ACC112 (cell line): ENCODE measurements around the gene CACNA1A.

Source experiments
- H2AFZ ChIP-seq: fragments of 200-600 bp; sonication (generic); one replicate; pipeline ENCODE4 v1.6.0; 2017; ENCODE audit warnings: antibody characterized with exemption, low read length; ENCODE audit not compliant: unreplicated experiment
- H3K27ac ChIP-seq: fragments of 200-600 bp; sonication (generic); 2 replicates; pipeline ENCODE4 v1.5.1; 2014; ENCODE audit warnings: low read depth, mild to moderate bottlenecking, antibody characterized with exemption, low read length, moderate library complexity
- H3K27me3 ChIP-seq: fragments of 200-600 bp; sonication (generic); 2 replicates; pipeline ENCODE4 v1.6.1; 2014; ENCODE audit warnings: mild to moderate bottlenecking, antibody characterized with exemption, low read length, moderate library complexity, mixed read lengths; ENCODE audit not compliant: insufficient read depth
- H3K36me3 ChIP-seq: fragments of 200-600 bp; sonication (generic); 2 replicates; pipeline ENCODE4 v1.6.1; 2016; ENCODE audit warnings: mild to moderate bottlenecking, antibody characterized with exemption, low read length, moderate library complexity, mixed read lengths; ENCODE audit not compliant: insufficient read depth
- H3K4me1 ChIP-seq: fragments of 200-600 bp; sonication (generic); one replicate; pipeline ENCODE4 v1.6.1; 2016; ENCODE audit warnings: low read length, mixed read lengths; ENCODE audit not compliant: insufficient read depth, unreplicated experiment, control insufficient read depth
- H3K4me3 ChIP-seq: fragments of 200-600 bp; sonication (generic); 2 replicates; pipeline ENCODE4 v1.5.1; 2014; ENCODE audit warnings: mild to moderate bottlenecking, low read depth, low read length
- H3K79me2 ChIP-seq: fragments of 200-600 bp; sonication (generic); one replicate; pipeline ENCODE4 v1.6.0; 2016; ENCODE audit warnings: low read length; ENCODE audit not compliant: control insufficient read depth, unreplicated experiment, insufficient read depth

CACNA1A gene

GRCh38 chr19:13399746-13400145 lies 106.5 kb downstream of the CACNA1A start:
- Histone ChIP-seq H3K4me3 (peak overlapping the region; percentile 41), H3K79me2 (no peaks in the 10 kb centered on the region), H3K4me1 (peaks cover 40% of the 10 kb centered on the region), H3K27ac (peak overlapping the region; percentile 99), H2AFZ (no peak overlapping the region), H3K27me3 (no peaks in the 10 kb centered on the region), H3K36me3 (no peaks in the 10 kb centered on the region)

GRCh38 chr19:13398780-13399726 lies 107.2 kb downstream of the CACNA1A start:
- H2AFZ ChIP-seq: no peak overlapping the region
- H3K27me3 ChIP-seq: no peaks in the 10 kb centered on the region
- H3K36me3 ChIP-seq: no peaks in the 10 kb centered on the region
- peaks cover 40% of the 10 kb centered on the region for H3K4me1 ChIP-seq
- peak overlapping the region; percentile 41 for H3K4me3 ChIP-seq
- H3K27ac ChIP-seq: peak overlapping the region; percentile 99
- H3K79me2 ChIP-seq: no peaks in the 10 kb centered on the region

- H3K79me2 ChIP-seq: no peaks in the 10 kb centered on the region
- no peaks in the 10 kb centered on the region for H3K27me3 ChIP-seq
- H3K36me3 ChIP-seq: no peaks in the 10 kb centered on the region
- H2AFZ ChIP-seq: no peak overlapping the region
- peaks cover 40% of the 10 kb centered on the region for H3K4me1 ChIP-seq
- peak overlapping the region; percentile 41 for H3K4me3 ChIP-seq
- H3K27ac ChIP-seq: peak overlapping the region; percentile 99
Observed at GRCh38 chr19:13398182-13398581, 108.1 kb downstream of the CACNA1A start.

GRCh38 chr19:13396250-13397080 lies 109.8 kb downstream of the CACNA1A start:
- H3K79me2 ChIP-seq: no peaks in the 10 kb centered on the region
- H3K27me3 ChIP-seq: peaks cover 8% of the 10 kb centered on the region; the same call in 1 of the 2 replicates
- H2AFZ ChIP-seq: peak overlapping the region; percentile 38
- H3K4me3 ChIP-seq: no peak overlapping the region
- H3K27ac ChIP-seq: no peak overlapping the region
- peaks cover 40% of the 10 kb centered on the region for H3K4me1 ChIP-seq
- H3K36me3 ChIP-seq: no peaks in the 10 kb centered on the region

- no peaks in the 10 kb centered on the region for H3K36me3 ChIP-seq
- no peak overlapping the region for H3K27ac ChIP-seq
- H3K27me3 ChIP-seq: peaks cover 22% of the 10 kb centered on the region
- H3K4me1 ChIP-seq: no peaks in the 10 kb centered on the region
- no peak overlapping the region for H2AFZ ChIP-seq
- no peaks in the 10 kb centered on the region for H3K79me2 ChIP-seq
- H3K4me3 ChIP-seq: no peak overlapping the region
Observed at GRCh38 chr19:13382633-13382938, 123.7 kb downstream of the CACNA1A start.

GRCh38 chr19:13381827-13382632 lies 124.2 kb downstream of the CACNA1A start:
- Histone ChIP-seq H2AFZ (no peak overlapping the region), H3K4me1 (no peaks in the 10 kb centered on the region), H3K27me3 (peaks cover 22% of the 10 kb centered on the region), H3K27ac (no peak overlapping the region), H3K4me3 (no peak overlapping the region), H3K36me3 (no peaks in the 10 kb centered on the region), H3K79me2 (no peaks in the 10 kb centered on the region)

GRCh38 chr19:13376537-13376936 lies 129.7 kb downstream of the CACNA1A start:
- no peaks in the 10 kb centered on the region for H3K79me2 ChIP-seq
- H3K4me3 ChIP-seq: no peak overlapping the region
- H3K27me3 ChIP-seq: 0 out of 2 replicates have a peak, but pooled peaks cover 4% of the 10 kb centered on the region
- H3K27ac ChIP-seq: no peak overlapping the region
- no peaks in the 10 kb centered on the region for H3K4me1 ChIP-seq
- no peak overlapping the region for H2AFZ ChIP-seq
- H3K36me3 ChIP-seq: no peaks in the 10 kb centered on the region

DNA sequence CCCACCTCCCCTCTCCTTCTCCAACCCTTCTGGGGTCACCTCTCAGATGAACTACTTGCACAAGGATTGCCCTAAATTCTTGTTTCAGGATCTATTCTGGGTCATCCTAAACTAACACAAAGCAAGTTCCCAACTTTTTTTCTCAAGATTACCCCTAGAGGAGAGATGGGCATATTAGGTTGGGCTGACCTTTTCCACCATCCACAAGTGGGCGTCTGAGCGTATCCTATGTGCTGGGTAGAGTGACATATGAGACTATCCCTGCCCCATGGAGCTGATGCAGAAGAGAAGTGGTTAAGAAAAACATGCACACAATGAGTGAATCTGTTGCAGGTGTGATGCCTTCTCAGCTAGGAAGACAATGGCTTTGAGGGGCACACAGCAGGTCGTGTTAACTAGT lies 132.7 kb downstream of the CACNA1A start:
- H3K79me2 ChIP-seq: no peaks in the 10 kb centered on the region
- no peaks in the 10 kb centered on the region for H3K4me1 ChIP-seq
- H2AFZ ChIP-seq: no peak overlapping the region
- no peaks in the 10 kb centered on the region for H3K36me3 ChIP-seq
- no peak overlapping the region for H3K27ac ChIP-seq
- no peak overlapping the region for H3K4me3 ChIP-seq
- no peaks in the 10 kb centered on the region for H3K27me3 ChIP-seq

DNA sequence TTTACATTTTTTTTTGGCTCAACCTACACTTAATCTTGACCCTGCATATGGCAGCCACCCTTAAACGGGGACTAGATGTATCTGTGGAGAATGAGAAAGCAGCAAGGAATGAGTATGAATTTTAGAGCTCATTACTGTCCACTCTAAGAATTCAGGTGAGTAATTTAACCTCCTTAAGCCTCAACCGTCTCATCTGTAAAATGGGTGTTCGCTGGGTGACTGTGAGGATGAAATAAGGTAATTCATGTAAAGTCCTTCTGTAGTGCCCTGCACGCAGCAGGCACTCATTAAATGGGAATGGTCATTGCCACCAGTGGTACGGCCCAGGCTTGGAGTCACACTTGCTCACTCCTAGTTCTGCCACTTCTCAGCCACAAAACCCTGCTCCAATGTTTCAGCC lies 135.3 kb downstream of the CACNA1A start:
- Histone ChIP-seq H2AFZ (no peak overlapping the region), H3K27ac (no peak overlapping the region), H3K27me3 (no peaks in the 10 kb centered on the region), H3K4me1 (no peaks in the 10 kb centered on the region), H3K4me3 (no peak overlapping the region), H3K79me2 (no peaks in the 10 kb centered on the region), H3K36me3 (no peaks in the 10 kb centered on the region)

GRCh38 chr19:13366529-13367143 lies 139.6 kb downstream of the CACNA1A start:
- H3K36me3 ChIP-seq: no peaks in the 10 kb centered on the region
- H2AFZ ChIP-seq: no peak overlapping the region
- H3K27me3 ChIP-seq: peaks cover 12% of the 10 kb centered on the region; the same call in 1 of the 2 replicates
- H3K27ac ChIP-seq: no peak overlapping the region
- no peak overlapping the region for H3K4me3 ChIP-seq
- no peaks in the 10 kb centered on the region for H3K4me1 ChIP-seq
- no peaks in the 10 kb centered on the region for H3K79me2 ChIP-seq
